Measurements from ENCODE around the gene NSUN6.

DNA sequence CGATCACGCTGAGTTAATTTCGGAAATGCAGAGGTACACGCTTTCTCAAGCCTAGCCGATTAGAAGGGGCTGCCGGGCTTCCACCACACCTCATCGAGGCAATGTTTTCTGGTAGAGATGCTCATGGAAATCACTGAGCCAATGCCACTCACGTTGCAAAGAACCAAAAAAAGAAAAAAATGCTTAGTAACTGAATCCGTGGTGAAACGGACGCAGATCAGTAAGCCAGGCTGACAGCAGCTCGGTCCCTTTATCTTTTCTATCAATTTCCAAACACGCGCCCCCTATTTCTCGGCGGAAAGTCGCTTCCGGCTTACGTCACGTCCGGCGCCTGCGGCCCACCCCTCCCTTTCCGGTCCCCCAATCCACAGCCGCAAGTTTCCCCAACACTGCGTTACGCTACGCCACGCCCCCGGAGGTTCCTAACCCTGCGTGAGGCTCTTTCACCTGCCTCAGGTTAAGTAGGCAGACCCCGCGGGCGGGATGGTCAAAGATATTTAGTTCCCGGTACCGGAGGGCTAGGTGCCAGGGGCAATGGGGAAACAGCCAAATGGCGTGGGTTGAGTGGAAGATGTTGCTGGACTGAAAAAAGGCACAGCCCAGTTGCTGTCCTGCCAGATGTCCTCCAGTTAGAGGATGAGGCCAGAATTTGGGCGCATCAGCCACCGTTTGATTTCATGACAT lies at the start of gene NSUN6:
- TF ChIP-seq, protein P1, sequence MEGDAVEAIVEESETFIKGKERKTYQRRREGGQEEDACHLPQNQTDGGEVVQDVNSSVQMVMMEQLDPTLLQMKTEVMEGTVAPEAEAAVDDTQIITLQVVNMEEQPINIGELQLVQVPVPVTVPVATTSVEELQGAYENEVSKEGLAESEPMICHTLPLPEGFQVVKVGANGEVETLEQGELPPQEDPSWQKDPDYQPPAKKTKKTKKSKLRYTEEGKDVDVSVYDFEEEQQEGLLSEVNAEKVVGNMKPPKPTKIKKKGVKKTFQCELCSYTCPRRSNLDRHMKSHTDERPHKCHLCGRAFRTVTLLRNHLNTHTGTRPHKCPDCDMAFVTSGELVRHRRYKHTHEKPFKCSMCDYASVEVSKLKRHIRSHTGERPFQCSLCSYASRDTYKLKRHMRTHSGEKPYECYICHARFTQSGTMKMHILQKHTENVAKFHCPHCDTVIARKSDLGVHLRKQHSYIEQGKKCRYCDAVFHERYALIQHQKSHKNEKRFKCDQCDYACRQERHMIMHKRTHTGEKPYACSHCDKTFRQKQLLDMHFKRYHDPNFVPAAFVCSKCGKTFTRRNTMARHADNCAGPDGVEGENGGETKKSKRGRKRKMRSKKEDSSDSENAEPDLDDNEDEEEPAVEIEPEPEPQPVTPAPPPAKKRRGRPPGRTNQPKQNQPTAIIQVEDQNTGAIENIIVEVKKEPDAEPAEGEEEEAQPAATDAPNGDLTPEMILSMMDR (IDR thresholded peaks at IDR 0.05 in 2 of 3, conservative IDR thresholded peaks at IDR 0.05 in 1 of 3; ENCODE audit: borderline replicate concordance in 1 of 3, insufficient read depth in 1 of 3, low read depth in 2 of 3, low read length in 2 of 3), result 0 out of 6 replicates have a peak, but pooled peaks of 1 of the 3 experiments have one; percentile 3
- TF ChIP-seq MAX (IDR thresholded peaks at IDR 0.05), result peak; percentile 92
- no peak for TF ChIP-seq YY1 (IDR thresholded peaks at IDR 0.05; ENCODE audit: extremely low read depth, insufficient replicate concordance, low read depth, low read length)
- TF ChIP-seq, protein P2, sequence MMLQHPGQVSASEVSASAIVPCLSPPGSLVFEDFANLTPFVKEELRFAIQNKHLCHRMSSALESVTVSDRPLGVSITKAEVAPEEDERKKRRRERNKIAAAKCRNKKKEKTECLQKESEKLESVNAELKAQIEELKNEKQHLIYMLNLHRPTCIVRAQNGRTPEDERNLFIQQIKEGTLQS (IDR thresholded peaks at IDR 0.05), result no peak
- TF ChIP-seq TCF7L2 (IDR thresholded peaks at IDR 0.05; ENCODE audit: borderline replicate concordance, extremely low read depth, insufficient read depth, insufficient read length), result peak; percentile 46
- TF ChIP-seq, protein P3, sequence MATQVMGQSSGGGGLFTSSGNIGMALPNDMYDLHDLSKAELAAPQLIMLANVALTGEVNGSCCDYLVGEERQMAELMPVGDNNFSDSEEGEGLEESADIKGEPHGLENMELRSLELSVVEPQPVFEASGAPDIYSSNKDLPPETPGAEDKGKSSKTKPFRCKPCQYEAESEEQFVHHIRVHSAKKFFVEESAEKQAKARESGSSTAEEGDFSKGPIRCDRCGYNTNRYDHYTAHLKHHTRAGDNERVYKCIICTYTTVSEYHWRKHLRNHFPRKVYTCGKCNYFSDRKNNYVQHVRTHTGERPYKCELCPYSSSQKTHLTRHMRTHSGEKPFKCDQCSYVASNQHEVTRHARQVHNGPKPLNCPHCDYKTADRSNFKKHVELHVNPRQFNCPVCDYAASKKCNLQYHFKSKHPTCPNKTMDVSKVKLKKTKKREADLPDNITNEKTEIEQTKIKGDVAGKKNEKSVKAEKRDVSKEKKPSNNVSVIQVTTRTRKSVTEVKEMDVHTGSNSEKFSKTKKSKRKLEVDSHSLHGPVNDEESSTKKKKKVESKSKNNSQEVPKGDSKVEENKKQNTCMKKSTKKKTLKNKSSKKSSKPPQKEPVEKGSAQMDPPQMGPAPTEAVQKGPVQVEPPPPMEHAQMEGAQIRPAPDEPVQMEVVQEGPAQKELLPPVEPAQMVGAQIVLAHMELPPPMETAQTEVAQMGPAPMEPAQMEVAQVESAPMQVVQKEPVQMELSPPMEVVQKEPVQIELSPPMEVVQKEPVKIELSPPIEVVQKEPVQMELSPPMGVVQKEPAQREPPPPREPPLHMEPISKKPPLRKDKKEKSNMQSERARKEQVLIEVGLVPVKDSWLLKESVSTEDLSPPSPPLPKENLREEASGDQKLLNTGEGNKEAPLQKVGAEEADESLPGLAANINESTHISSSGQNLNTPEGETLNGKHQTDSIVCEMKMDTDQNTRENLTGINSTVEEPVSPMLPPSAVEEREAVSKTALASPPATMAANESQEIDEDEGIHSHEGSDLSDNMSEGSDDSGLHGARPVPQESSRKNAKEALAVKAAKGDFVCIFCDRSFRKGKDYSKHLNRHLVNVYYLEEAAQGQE (IDR thresholded peaks at IDR 0.05; ENCODE audit: low read depth), result no peak
- no peak for TF ChIP-seq ZFX (IDR thresholded peaks at IDR 0.05)
- TF ChIP-seq EZH2 (IDR thresholded peaks at IDR 0.05), result no peak
- TF ChIP-seq POLR2A (IDR thresholded peaks at IDR 0.05; ENCODE audit: borderline replicate concordance, extremely low read depth, insufficient read depth, insufficient read length), result no peak
- no peak for TF ChIP-seq ZNF274 (IDR thresholded peaks at IDR 0.05; ENCODE audit: low read depth, low read length)
- TF ChIP-seq RAD21 (IDR thresholded peaks at IDR 0.05; ENCODE audit: low read depth), result 0 out of 2 replicates have a peak, but pooled peaks have one; percentile 2
- no peak for TF ChIP-seq EZH2phosphoT487 (IDR thresholded peaks at IDR 0.05; ENCODE audit: borderline replicate concordance)
